ENCODE measurements around the gene P3H2.

P3H2 gene

DNA sequence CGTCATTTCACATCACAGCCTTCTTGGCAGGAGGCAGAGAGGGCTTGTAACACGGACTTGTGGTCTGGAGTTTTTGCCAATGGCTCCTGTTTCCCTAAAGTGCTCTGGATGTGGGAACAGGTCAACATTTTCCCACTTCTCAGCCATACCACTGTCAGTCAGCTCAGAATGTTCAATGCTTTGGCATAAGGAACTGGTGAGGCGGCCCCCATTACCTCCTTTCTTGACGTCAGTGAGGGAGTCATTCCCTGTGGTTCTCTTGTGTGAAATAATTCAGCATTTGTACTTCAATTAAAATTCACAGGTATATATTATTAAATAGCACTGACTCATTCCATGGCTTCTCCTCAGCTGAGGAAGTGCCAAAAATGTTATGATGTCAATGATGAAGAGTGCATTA lies 167.1 kb downstream of the P3H2 start:
- TF ChIP-seq CSDC2 (CRISPR knock-in tag; IDR thresholded peaks at IDR 0.05) (no peak), SNAI2 (CRISPR knock-in tag; IDR thresholded peaks at IDR 0.05) (no peak), RARB (CRISPR knock-in tag; IDR thresholded peaks at IDR 0.05) (no peak), ZC3H10 (CRISPR knock-in tag; IDR thresholded peaks at IDR 0.05) (no peak), ISL1 (CRISPR knock-in tag; IDR thresholded peaks at IDR 0.05) (no peak), BACH2 (CRISPR knock-in tag; IDR thresholded peaks at IDR 0.05; ENCODE audit: borderline replicate concordance) (no peak), GLIS3 (CRISPR knock-in tag; IDR thresholded peaks at IDR 0.05) (no peak), ARNTL (CRISPR knock-in tag; IDR thresholded peaks at IDR 0.05; ENCODE audit: borderline replicate concordance, low read depth) (no peak), ZNF565 (CRISPR knock-in tag; conservative IDR thresholded peaks at IDR 0.05; ENCODE audit: low read depth) (no peak), TOX (CRISPR knock-in tag; IDR thresholded peaks at IDR 0.05; ENCODE audit: borderline replicate concordance) (no peak)
- TF ChIP-seq, protein P1, sequence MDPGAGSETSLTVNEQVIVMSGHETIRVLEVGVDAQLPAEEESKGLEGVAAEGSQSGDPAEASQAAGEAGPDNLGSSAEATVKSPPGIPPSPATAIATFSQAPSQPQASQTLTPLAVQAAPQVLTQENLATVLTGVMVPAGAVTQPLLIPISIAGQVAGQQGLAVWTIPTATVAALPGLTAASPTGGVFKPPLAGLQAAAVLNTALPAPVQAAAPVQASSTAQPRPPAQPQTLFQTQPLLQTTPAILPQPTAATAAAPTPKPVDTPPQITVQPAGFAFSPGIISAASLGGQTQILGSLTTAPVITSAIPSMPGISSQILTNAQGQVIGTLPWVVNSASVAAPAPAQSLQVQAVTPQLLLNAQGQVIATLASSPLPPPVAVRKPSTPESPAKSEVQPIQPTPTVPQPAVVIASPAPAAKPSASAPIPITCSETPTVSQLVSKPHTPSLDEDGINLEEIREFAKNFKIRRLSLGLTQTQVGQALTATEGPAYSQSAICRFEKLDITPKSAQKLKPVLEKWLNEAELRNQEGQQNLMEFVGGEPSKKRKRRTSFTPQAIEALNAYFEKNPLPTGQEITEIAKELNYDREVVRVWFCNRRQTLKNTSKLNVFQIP (CRISPR knock-in tag; IDR thresholded peaks at IDR 0.05; ENCODE audit: borderline replicate concordance, low read depth) = no peak
- TF ChIP-seq, protein P2, sequence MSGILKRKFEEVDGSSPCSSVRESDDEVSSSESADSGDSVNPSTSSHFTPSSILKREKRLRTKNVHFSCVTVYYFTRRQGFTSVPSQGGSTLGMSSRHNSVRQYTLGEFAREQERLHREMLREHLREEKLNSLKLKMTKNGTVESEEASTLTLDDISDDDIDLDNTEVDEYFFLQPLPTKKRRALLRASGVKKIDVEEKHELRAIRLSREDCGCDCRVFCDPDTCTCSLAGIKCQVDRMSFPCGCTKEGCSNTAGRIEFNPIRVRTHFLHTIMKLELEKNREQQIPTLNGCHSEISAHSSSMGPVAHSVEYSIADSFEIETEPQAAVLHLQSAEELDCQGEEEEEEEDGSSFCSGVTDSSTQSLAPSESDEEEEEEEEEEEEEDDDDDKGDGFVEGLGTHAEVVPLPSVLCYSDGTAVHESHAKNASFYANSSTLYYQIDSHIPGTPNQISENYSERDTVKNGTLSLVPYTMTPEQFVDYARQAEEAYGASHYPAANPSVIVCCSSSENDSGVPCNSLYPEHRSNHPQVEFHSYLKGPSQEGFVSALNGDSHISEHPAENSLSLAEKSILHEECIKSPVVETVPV (CRISPR knock-in tag; IDR thresholded peaks at IDR 0.05) = no peak
- TF ChIP-seq, protein P3, sequence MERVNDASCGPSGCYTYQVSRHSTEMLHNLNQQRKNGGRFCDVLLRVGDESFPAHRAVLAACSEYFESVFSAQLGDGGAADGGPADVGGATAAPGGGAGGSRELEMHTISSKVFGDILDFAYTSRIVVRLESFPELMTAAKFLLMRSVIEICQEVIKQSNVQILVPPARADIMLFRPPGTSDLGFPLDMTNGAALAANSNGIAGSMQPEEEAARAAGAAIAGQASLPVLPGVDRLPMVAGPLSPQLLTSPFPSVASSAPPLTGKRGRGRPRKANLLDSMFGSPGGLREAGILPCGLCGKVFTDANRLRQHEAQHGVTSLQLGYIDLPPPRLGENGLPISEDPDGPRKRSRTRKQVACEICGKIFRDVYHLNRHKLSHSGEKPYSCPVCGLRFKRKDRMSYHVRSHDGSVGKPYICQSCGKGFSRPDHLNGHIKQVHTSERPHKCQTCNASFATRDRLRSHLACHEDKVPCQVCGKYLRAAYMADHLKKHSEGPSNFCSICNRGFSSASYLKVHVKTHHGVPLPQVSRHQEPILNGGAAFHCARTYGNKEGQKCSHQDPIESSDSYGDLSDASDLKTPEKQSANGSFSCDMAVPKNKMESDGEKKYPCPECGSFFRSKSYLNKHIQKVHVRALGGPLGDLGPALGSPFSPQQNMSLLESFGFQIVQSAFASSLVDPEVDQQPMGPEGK (CRISPR knock-in tag; IDR thresholded peaks at IDR 0.05; ENCODE audit: borderline replicate concordance) = no peak
- TF ChIP-seq, protein P4, sequence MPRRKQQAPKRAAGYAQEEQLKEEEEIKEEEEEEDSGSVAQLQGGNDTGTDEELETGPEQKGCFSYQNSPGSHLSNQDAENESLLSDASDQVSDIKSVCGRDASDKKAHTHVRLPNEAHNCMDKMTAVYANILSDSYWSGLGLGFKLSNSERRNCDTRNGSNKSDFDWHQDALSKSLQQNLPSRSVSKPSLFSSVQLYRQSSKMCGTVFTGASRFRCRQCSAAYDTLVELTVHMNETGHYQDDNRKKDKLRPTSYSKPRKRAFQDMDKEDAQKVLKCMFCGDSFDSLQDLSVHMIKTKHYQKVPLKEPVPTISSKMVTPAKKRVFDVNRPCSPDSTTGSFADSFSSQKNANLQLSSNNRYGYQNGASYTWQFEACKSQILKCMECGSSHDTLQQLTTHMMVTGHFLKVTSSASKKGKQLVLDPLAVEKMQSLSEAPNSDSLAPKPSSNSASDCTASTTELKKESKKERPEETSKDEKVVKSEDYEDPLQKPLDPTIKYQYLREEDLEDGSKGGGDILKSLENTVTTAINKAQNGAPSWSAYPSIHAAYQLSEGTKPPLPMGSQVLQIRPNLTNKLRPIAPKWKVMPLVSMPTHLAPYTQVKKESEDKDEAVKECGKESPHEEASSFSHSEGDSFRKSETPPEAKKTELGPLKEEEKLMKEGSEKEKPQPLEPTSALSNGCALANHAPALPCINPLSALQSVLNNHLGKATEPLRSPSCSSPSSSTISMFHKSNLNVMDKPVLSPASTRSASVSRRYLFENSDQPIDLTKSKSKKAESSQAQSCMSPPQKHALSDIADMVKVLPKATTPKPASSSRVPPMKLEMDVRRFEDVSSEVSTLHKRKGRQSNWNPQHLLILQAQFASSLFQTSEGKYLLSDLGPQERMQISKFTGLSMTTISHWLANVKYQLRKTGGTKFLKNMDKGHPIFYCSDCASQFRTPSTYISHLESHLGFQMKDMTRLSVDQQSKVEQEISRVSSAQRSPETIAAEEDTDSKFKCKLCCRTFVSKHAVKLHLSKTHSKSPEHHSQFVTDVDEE (CRISPR knock-in tag; IDR thresholded peaks at IDR 0.05) = no peak
- TF ChIP-seq, protein P5, sequence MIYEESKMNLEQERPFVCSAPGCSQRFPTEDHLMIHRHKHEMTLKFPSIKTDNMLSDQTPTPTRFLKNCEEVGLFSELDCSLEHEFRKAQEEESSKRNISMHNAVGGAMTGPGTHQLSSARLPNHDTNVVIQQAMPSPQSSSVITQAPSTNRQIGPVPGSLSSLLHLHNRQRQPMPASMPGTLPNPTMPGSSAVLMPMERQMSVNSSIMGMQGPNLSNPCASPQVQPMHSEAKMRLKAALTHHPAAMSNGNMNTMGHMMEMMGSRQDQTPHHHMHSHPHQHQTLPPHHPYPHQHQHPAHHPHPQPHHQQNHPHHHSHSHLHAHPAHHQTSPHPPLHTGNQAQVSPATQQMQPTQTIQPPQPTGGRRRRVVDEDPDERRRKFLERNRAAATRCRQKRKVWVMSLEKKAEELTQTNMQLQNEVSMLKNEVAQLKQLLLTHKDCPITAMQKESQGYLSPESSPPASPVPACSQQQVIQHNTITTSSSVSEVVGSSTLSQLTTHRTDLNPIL (CRISPR knock-in tag; IDR thresholded peaks at IDR 0.05; ENCODE audit: low read depth) = no peak
- no peak for ATAC-seq

DNA sequence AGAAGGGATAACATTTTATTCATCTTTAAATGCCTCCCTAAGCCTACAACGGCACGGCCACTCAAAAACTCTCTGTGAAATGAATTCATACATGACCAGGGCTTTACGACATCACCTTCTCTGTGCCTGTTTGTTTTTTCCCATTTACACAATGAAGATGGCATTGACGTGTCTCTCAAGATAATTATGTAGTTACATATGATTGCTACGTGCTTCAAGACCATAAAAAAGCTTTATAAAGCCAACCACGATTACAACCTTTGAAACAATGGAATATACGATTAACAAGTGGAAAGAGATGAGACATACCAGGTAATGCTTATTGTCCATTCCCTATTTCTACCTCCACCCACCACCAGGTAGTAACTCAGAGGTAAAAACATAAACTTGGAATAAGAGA lies 168.4 kb downstream of the P3H2 start:
- no peak for TF ChIP-seq ZC3H10 (CRISPR knock-in tag; IDR thresholded peaks at IDR 0.05)
- TF ChIP-seq OSR1 (CRISPR knock-in tag; IDR thresholded peaks at IDR 0.05) = no peak
- TF ChIP-seq, protein P1 (CRISPR knock-in tag; IDR thresholded peaks at IDR 0.05; ENCODE audit: borderline replicate concordance, low read depth) = no peak
- no peak for TF ChIP-seq ZNF8 (CRISPR knock-in tag; IDR thresholded peaks at IDR 0.05)
- TF ChIP-seq GLIS3 (CRISPR knock-in tag; IDR thresholded peaks at IDR 0.05) = no peak
- TF ChIP-seq ZFP3 (CRISPR knock-in tag; IDR thresholded peaks at IDR 0.05) = no peak
- TF ChIP-seq ISL1 (CRISPR knock-in tag; IDR thresholded peaks at IDR 0.05) = no peak
- TF ChIP-seq PPARA (CRISPR knock-in tag; IDR thresholded peaks at IDR 0.05; ENCODE audit: borderline replicate concordance) = no peak
- no peak for TF ChIP-seq RARB (CRISPR knock-in tag; IDR thresholded peaks at IDR 0.05)
- no peak for TF ChIP-seq SNAI2 (CRISPR knock-in tag; IDR thresholded peaks at IDR 0.05)
- TF ChIP-seq ZFP30 (CRISPR knock-in tag; IDR thresholded peaks at IDR 0.05) = no peak
- TF ChIP-seq, protein P4 (CRISPR knock-in tag; IDR thresholded peaks at IDR 0.05) = no peak
- TF ChIP-seq, protein P2 (CRISPR knock-in tag; IDR thresholded peaks at IDR 0.05) = no peak
- TF ChIP-seq ARNTL (CRISPR knock-in tag; IDR thresholded peaks at IDR 0.05; ENCODE audit: borderline replicate concordance, low read depth) = no peak
- TF ChIP-seq ZNF565 (CRISPR knock-in tag; conservative IDR thresholded peaks at IDR 0.05; ENCODE audit: low read depth) = no peak
- TF ChIP-seq, protein P3 (CRISPR knock-in tag; IDR thresholded peaks at IDR 0.05; ENCODE audit: borderline replicate concordance) = no peak
- ATAC-seq = no peak
